HuH-7.5 (cell line): ENCODE results near the gene MERTK.
"Not testable (repeated sequence)": the region's sequence is repeated elsewhere in the genome, so short reads cannot be mapped to it uniquely, and the experiment has no call there.

Source experiments
- DNase-seq: peaks from one replicate; pipeline ENCODE4 v3.0.0; 2011; ENCODE audit warnings: low spot score

Gene MERTK

DNA sequence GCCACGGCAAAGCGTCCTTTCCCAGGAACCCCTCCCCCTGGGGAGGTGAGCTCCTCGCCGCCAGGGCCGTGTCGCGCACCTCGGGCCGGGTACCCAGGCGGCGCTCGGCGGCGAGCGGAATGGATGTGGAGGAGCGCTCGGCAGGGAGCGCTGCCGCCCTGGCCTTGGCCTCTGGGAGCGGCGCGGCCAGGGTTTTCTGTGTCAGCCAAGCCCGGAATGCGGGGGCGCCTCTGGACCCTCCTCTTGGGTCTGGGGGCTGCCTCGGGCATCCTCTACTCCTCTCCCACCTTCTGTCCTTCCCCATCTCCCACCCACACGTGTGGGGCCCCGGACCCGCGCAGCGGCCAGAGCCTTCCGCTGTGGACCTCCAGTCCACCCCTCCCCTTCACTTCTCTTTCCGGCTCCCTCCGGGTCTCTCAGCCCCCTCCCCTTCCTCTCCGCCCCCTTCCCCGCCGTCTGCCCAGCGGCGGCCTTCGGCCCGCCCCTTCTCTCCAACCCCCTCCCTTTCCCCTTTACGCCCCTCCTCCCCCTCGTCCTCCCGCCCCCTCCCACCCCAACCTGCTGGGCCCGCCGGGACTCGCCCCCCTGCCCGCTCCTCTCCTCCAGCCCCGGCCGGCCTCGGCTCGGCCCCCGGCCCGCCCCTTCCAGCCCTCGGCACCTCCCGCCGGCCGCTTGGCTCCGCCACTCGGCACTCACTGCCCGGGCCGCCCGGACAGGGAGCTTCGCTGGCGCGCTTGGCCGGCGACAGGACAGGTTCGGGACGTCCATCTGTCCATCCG is at the start of gene MERTK:
Gene MERTK, plus strand, starts transcription at position 684 of the 779 bp plus-strand sequence. CDS start 129 bp downstream, outside the sequence.
- peak; percentile 83 for DNase-seq

GRCh38 chr2:111850646-111851045 is 47.8 kb upstream of the MERTK start:
- not testable (repeated sequence) for DNase-seq

- not testable (repeated sequence) for DNase-seq
Measured at GRCh38 chr2:111852544-111852943, 45.9 kb upstream of the MERTK start.

- DNase-seq, result not testable (repeated sequence)
Measured at GRCh38 chr2:111860005-111860404, 38.4 kb upstream of the MERTK start.

DNA sequence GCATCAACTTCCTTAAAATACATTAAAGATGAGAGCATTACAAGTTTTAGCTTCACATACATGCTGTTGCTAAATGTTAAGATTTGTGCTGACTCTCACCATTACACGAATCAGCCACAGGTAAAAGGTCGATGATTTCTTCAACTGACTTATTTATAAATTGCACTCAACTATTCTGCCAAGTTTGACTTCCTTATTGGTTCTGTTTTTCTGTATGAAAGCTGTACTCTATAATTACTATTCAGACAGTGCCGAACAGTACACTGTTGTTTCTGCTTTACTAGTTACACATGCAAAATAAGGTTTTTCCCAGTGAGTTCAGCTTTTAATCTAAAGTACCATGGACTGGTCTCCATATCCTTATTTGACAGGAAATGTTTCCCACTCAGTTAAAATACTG is 33.3 kb upstream of the MERTK start:
- DNase-seq, result not testable (repeated sequence)

- not testable (repeated sequence) for DNase-seq
Measured at GRCh38 chr2:111872806-111873205, 25.6 kb upstream of the MERTK start.

GRCh38 chr2:111883661-111884591 is 14.5 kb upstream of the MERTK start, which contains the start of gene ANAPC1:
Gene ANAPC1, minus strand, starts transcription at chr2:111884193. Its CDS starts 3,368 bp downstream, at chr2:111880825.
- peak; percentile 43 for DNase-seq

GRCh38 chr2:111884592-111884964 is 13.8 kb upstream of the MERTK start:
- no peak for DNase-seq

- no peak for DNase-seq
Measured at GRCh38 chr2:111896024-111896423, 2.4 kb upstream of the MERTK start.

DNA sequence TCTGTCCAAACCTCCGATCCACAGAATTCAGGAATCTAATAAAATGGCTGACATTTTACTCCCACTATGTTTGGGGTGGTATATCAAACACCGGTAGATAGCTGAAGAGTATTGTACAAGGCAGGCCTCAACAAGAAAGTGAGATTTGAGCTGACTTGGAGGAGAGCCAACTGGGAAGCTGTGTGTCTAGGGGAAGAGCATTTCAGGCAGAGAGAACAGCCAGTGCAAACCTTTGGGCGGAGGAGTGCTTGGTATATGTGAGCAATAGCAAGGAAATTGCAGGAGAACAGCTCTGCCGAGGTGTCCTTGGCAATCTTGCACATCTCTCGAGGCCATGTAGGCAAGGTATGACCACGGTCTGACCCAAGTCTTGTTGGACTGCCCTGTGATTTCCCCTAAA is 1.8 kb upstream of the MERTK start:
- no peak for DNase-seq

DNA sequence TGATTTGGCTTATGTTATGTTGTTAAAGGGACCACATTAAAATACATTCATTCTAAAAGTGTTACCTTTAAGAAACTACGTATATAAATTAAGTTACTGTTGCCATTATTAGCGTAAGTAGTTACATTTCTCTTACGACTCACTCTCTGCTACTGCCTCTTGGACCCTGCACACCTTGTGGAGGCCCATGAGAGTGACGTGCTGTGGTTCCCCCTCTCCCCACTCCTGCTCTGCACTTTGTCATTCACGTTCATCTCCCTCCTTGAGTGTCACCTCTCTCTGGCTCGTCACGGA is 830 bp upstream of the MERTK start:
- no peak for DNase-seq

DNA sequence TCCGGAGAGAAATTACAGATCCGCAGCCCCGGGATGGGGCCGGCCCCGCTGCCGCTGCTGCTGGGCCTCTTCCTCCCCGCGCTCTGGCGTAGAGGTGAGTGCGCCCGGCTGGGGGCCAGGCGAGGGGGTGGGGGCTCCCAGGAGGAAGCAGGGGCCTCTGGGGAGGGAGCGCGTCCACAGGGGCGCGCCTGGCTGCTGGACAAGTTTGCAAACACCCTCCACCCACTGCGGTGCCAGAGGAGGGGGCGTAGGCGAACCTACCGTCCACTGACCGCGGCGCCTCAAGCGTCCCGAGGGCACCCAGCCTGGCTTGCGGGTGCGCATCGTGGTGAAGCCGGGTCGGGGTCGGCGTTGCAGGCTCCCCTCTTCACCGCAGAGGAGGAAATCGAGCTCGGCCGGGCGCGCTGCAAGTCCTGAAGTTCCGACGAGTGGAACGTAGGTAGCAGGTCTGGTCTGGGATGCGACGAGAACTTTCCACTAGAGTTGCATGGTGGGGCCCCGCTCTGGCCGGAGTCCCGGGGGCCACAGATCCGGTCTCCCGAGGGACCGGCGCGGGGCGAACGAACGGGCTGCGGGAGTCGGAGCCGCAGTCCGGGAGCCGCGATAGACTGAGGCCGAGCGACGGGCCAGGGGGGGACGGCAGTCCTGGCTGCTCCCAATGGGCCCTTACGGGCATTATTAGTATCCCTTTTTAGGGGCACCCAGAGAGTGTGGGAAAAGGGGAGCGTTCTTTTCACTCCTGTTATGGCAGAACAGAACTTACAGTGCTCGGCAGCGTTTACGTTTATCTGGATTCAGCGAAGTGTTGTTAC is 502 bp downstream of the MERTK start:
- DNase-seq, result peak; percentile 20

DNA sequence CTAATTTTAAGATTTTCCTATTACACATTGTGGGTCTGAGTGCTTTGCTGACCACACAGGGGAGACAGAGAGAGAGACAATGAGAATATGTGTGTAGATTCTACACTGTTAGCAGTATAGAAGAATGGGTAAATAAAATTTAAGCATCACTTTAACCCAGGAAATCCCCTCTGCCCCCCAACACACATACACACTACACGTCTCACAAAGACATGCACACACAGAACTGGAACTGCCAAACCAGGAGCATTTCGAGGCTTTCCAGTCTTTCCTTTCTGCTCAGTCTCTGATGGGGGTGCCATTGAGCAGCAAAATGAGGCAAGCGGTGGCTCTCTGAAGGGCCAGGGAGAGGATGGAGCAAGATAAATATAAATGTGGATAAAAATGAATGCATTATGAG is 2.5 kb downstream of the MERTK start:
- DNase-seq, result peak; percentile 54

DNA sequence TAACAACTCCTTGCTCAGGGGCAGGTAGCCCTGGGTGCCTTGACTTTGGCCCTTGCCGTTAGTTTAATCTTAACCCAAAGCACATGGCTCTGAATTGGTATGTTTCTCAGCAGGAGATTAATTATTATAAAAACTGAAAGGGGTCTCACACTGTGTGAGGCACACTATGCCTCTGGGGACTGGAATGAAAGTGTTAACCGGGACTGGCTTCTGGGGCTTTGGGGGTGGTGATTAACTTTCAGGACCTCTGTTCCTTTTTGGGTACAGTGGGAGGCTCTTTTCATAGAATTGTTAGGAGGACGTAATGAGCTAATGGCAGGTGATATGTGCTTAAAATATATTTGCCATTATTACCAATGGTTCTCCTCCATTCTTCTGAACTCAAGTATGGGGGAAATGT is 5.1 kb downstream of the MERTK start:
- DNase-seq, result no peak

DNA sequence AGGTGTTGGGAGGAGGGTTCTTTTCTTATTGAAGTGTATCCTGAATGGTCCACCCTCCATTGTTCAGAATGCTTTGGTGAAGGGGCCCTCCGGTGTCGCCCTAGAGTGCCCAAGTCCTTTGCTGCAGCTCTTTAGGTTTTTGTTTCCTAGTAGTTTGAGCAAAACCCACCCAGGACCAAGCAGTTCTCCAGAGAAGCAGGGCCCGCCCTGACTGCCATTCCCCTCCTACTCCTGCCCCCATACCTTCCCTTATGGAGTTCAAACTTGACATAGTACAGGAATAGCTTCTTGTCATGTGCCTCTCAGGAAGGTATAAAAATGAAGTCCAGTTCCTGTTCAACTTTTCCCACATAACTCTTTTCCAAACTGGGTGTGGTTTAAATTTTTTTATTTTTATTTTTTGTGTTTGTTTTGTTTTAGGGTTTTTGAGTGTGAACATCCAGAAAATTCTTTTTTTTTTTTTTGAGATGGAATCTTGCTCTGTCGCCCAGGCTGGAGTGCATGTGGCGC is 5.6 kb downstream of the MERTK start:
- DNase-seq, result no peak

DNA sequence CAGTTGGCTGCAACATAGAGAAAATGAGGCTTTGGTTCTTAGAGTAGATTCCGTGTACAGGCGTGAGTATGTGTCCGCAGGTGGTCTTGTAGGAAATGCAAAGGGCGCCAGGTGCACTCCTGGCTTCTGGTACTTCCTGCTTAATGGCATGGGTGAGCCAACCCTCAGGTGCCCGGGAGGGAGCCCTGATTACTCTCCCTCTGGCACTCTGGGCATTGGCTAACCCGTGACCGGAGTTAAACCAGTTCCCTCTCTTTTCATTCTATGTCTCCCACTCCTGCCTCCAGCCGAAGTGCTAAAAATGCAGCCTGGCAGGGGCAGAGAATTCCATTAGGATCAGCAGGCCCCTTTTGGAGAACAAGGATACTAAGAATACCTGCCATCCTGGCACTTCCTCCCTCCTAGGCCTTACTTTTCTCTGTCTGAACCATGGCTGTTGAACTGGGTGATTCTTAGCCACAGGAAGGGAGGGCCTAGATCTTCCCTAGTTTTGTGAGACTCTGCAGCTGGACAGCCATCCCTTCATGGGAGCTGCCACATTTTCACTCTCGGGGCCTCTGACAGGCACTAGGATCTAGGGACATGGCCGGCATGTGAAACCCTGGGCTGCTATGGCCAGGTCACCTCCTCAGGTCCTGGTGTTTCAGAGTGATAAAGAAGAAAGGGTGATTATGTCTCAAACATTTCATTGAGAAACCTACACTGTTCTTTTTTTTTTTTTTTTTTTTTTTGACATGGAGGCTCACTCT is 6.5 kb downstream of the MERTK start:
- DNase-seq, result no peak

DNA sequence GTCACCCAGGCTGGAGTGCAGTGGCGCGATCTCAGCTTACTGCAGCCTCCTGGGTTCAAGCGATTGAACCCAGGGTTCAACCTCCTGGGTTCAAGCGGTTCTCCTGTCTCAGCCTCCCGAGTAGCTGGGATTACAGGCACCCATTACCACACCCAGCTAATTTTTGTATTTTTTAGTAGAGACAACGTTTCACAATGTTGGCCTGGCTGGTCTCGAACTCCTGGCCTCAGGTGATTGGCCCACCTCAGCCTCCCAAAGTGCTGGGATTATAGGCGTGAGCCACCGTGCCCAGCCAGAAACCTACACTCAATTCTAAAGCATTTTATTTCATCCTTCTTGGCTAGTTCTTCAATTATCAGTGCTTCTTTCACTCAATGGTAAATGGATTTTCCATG is 7.1 kb downstream of the MERTK start:
- DNase-seq, result not testable (repeated sequence)

GRCh38 chr2:111905990-111906735 is 7.8 kb downstream of the MERTK start:
- DNase-seq, result no peak

- no peak for DNase-seq
Measured at GRCh38 chr2:111908578-111908977, 10.2 kb downstream of the MERTK start.

DNA sequence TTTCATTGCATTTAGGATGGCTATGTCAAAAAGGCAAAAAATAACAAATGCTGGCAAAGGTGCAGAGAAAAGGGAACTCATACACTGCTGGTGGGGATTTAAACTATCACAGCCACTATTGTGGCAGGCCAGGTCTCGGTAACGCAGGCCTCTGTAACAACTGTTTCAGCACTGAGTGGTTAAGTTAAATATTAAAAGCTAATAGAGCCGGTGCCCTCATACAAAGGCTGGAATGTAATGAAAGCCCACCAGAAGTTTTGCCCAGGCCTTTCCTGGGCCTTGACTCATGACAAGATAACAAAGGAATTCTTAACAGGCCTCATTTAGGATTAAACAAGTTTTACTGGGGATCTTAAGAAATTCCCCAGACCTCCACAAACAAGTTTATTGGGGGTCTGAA is 10.7 kb downstream of the MERTK start:
- no peak for DNase-seq

DNA sequence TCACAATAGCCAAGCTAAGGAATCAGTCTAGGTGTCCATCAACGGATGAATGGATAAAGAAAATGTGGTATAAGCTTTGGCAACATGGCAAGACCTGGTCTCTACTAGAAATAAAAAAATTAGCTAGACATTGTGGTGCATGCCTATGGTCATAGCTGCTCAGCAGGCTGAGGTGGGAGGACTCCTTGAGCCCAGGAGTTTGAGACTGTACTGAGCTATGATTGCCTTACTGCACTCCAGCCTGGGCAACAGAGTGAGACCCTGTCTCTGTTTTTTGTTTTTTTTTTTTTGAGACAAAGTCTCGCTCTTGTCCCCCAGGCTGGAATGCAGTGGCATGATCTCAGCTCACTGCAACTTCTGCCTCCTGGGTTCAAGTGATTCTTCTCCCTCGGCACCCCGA is 11.6 kb downstream of the MERTK start:
- not testable (repeated sequence) for DNase-seq
